Natural killer cell (primary cell): Measurements from ENCODE around the gene CREBZF. TPM values are rescaled to one million over a fixed set of nuclear protein-coding genes. Genes with fewer than 3 reads are reported as not detected.

Source experiments
- ATAC-seq, 3 donors: fragments of 150-1000 bp in 2 of 3; fragments of 200-7000 bp in 1 of 3; cut with Tn5 transposase; 1 replicate in 1 of 3; 2 replicates in 2 of 3; pipeline ENCODE4 v1.10.0; 2021; ENCODE audit warnings: mild to moderate bottlenecking in 2 of 3, moderate library complexity in 2 of 3
- DNase-seq, 2 donors: peaks; one replicate each; pipeline versions ENCODE4 v3.0.0 to v3.0.0-alpha.2; 2013 to 2021; ENCODE audit warnings: mixed read lengths in 1 of 2
- H3K27ac ChIP-seq: one replicate; pipeline ENCODE4 v1.5.1; 2013; ENCODE audit warnings: mild to moderate bottlenecking, low read length
- H3K27me3 ChIP-seq: one replicate; pipeline ENCODE4 v1.6.1; 2013; ENCODE audit warnings: low read length; ENCODE audit not compliant: control insufficient read depth, insufficient read depth
- H3K36me3 ChIP-seq: one replicate; pipeline ENCODE4 v1.6.1; 2013; ENCODE audit warnings: low read length; ENCODE audit not compliant: control insufficient read depth, insufficient read depth
- H3K4me1 ChIP-seq: one replicate; pipeline ENCODE4 v1.6.1; 2013; ENCODE audit warnings: low read length; ENCODE audit not compliant: control insufficient read depth, insufficient read depth
- H3K4me3 ChIP-seq: one replicate; pipeline ENCODE4 v1.5.1; 2013; ENCODE audit warnings: low read length
- H3K9me3 ChIP-seq: one replicate; pipeline ENCODE4 v1.6.1; 2013; ENCODE audit warnings: low read length; ENCODE audit not compliant: control insufficient read depth, insufficient read depth
- H3K27ac Mint-ChIP-seq, 2 donors: one replicate each; pipeline ENCODE4 v1.8.0; 2022; ENCODE audit warnings: mild to moderate bottlenecking in 2 of 2, mixed read lengths in 2 of 2, moderate library complexity in 1 of 2
- H3K27me3 Mint-ChIP-seq, 2 donors: one replicate each; pipeline ENCODE4 v1.8.0; 2022; ENCODE audit warnings: low read depth in 2 of 2, mixed read lengths in 2 of 2
- H3K36me3 Mint-ChIP-seq: one replicate; pipeline ENCODE4 v1.8.0; 2022; ENCODE audit warnings: mixed read lengths
- H3K4me1 Mint-ChIP-seq, 2 donors: one replicate each; pipeline ENCODE4 v1.8.0; 2022; ENCODE audit warnings: mixed read lengths in 2 of 2
- H3K4me3 Mint-ChIP-seq: one replicate; pipeline ENCODE4 v1.8.0; 2022; ENCODE audit warnings: mild to moderate bottlenecking, moderate library complexity, mixed read lengths
- H3K9me3 Mint-ChIP-seq, 2 donors: one replicate each; pipeline ENCODE4 v1.8.0; 2022; ENCODE audit warnings: mixed read lengths in 2 of 2
- CTCF ChIP-seq: fragments of 200-600 bp; IDR thresholded peaks from one replicate; pipeline ENCODE4 v1.8.0; 2022; ENCODE audit warnings: antibody characterized with exemption
- WGBS: methylation state at CpG from one replicate; pipeline ENCODE4 v1.1.7; 2013; ENCODE audit warnings: missing lambda C conversion rate; ENCODE audit not compliant: insufficient coverage; 5-methylcytosine and 5-hydroxymethylcytosine counted together
- intact Hi-C: fragments of 100-400 bp; cut with micrococcal nuclease; formaldehyde crosslinking; loops from one replicate; pipeline ENCODE4 v1.14.2; 2022
- total RNA-seq, 4 donors: library from RNA; stranded (reverse); fragments of 120-200 nt in 1 of 4; gene quantifications; one replicate each; pipeline versions ENCODE4 v1.2.3 to v1.2.4, GENCODE V29; 2013 to 2022

CREBZF gene
- total RNA-seq, 3 donors from 2014 or later (not counting 1 experiment from before 2014, with no cell fraction given) = 60.1 to 92.7 (median 82.0) TPM

- no peaks in the 10 kb centered on the region for H3K9me3 Mint-ChIP-seq
- H3K27ac Mint-ChIP-seq = peak overlapping the region in 1 of 2 donors; percentile 29
- no peak overlapping the region for H3K4me3 ChIP-seq
- no peaks in the 10 kb centered on the region for H3K4me1 ChIP-seq
- H3K4me3 Mint-ChIP-seq = no peak overlapping the region
- peaks cover 25% of the 10 kb centered on the region for H3K36me3 Mint-ChIP-seq
- no peak for ATAC-seq
- peaks cover 28% of the 10 kb centered on the region for H3K36me3 ChIP-seq
- DNase-seq = no peak
- H3K9me3 ChIP-seq = no peaks in the 10 kb centered on the region
- TF ChIP-seq CTCF = no peak
- intact Hi-C loops = no loop called here
- H3K27me3 ChIP-seq = no peaks in the 10 kb centered on the region
- no peak overlapping the region for H3K27ac ChIP-seq
- no CpG with 5 or more reads among the region's 5 CpGs for WGBS
- peaks cover 0 to 8% of the 10 kb centered on the region in 2 donors for H3K4me1 Mint-ChIP-seq
- no peaks in the 10 kb centered on the region for H3K27me3 Mint-ChIP-seq
Measured at GRCh38 chr11:85709941-85710702, 45.2 kb upstream of the CREBZF start.

GRCh38 chr11:85705800-85706199 lies 40.9 kb upstream of the CREBZF start:
- DNase-seq (no peak), ATAC-seq (no peak)
- peaks cover 18% of the 10 kb centered on the region for H3K36me3 Mint-ChIP-seq
- H3K9me3 ChIP-seq = no peaks in the 10 kb centered on the region
- intact Hi-C loops = no loop called here
- TF ChIP-seq CTCF = no peak
- peaks cover 16% of the 10 kb centered on the region for H3K36me3 ChIP-seq
- no peaks in the 10 kb centered on the region for H3K4me1 ChIP-seq
- no peaks in the 10 kb centered on the region for H3K9me3 Mint-ChIP-seq
- no peaks in the 10 kb centered on the region for H3K27me3 Mint-ChIP-seq
- no peak overlapping the region for H3K4me3 Mint-ChIP-seq
- no peak overlapping the region for H3K4me3 ChIP-seq
- peak overlapping the region; percentile 16 to 80 for H3K27ac Mint-ChIP-seq
- H3K27me3 ChIP-seq = no peaks in the 10 kb centered on the region
- H3K27ac ChIP-seq = no peak overlapping the region
- peaks cover under 1 to 2% of the 10 kb centered on the region in 2 donors for H3K4me1 Mint-ChIP-seq

- ATAC-seq = no peak
- Histone ChIP-seq H3K9me3 (no peaks in the 10 kb centered on the region), H3K4me3 (no peak overlapping the region), H3K27me3 (no peaks in the 10 kb centered on the region), H3K36me3 (peaks cover 14% of the 10 kb centered on the region), H3K27ac (no peak overlapping the region), H3K4me1 (peaks cover 4% of the 10 kb centered on the region)
- 90% methylated on average over 2 of the region's 3 CpGs for WGBS
- H3K36me3 Mint-ChIP-seq = peaks cover 18% of the 10 kb centered on the region
- H3K4me3 Mint-ChIP-seq = no peak overlapping the region
- H3K9me3 Mint-ChIP-seq = no peaks in the 10 kb centered on the region
- peaks cover 9 to 10% of the 10 kb centered on the region in 2 donors for H3K4me1 Mint-ChIP-seq
- DNase-seq = no peak
- TF ChIP-seq CTCF = no peak
- peak overlapping the region in 1 of 2 donors; percentile 43 for H3K27ac Mint-ChIP-seq
- intact Hi-C loops = loop anchor here (5.0 kb wide), 1 partner anchor 47 kb away; no protein-coding TSS in a partner anchor
- H3K27me3 Mint-ChIP-seq = no peaks in the 10 kb centered on the region
Measured at GRCh38 chr11:85704967-85705366, 40.0 kb upstream of the CREBZF start.
